Epithelial cell of umbilical artery (primary cell): Measurements from ENCODE around the gene CPED1. TPM values are rescaled to one million over a fixed set of nuclear protein-coding genes. Genes with fewer than 3 reads are reported as not detected.

Experiments used
- total RNA-seq: library from RNA; depleted of rRNA; stranded (reverse); fragments of >200 nt; gene quantifications from 2 replicates; pipeline ENCODE4 v1.2.3, GENCODE V29; 2014

The CPED1 gene
- total RNA-seq, result under 0.01 and 23.9 TPM in 2 replicates

DNA sequence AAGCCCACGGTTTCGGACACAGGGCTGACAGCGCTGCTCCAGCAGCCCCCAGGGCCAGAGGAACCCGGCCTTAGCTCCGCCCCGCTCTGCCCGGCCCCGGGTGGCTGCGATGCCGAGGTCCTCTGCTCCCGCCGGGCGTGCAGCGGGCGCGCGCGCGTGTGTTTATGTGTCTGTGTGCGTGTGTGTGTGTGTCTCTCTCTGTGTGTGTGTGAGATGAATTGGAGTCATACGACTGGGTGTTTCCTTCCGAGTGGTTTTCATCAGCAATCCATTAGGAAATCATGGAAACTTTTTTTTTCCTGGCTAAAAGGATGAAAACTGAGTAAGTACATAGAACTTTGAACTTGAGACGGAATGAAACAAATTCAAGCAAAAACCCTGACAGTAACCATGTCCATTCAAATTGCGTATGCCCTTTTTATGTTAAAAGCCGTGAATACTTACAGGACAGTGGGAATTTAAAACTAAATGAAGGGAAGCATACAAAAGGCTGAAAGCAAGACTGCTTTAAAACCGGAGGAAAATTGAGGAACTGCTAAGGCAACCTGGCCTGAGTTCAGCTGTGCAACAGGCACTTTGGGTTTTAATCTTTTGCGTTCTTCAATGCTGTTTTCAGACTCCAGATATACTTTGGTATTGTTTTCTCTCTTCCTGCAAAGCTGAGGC is at the start of gene CPED1:
Gene CPED1, plus strand, starts transcription at position 121 of the 666 bp plus-strand sequence. CDS start 911 bp downstream, outside the sequence.

DNA sequence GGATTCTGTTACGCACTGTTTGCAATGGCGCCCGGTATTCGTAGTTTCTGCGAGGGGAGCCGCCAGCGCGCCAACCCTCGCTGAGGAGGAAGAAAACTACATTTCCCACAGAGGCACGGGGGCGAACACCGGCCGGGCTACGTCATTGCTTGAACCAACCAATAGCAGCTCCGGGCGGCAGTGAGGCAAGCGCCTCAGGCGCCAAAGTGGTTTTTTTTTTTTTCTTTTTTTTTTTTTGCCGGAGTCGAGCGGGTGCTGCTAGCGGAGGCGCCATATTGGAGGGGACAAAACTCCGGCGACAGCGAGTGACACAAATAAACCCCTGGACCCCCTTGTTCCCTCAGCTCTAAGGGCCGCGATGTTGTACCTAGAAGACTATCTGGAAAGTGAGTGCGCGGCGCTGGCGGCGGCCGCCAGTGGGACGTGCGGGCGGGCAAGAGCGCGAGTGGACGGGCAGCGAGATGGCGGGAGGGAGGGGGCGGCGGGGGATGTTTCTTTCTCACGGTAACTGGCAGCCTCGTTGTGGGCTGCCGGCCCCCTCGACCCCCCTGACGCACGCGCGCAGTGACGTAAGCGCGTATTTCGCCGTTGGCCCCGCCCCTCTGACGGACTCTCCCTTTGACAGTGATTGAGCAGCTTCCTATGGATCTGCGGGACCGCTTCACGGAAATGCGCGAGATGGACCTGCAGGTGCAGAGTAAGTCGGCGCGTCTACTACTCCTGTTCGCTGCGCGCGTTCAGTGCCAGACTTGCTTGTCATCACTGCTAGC is 37.8 kb upstream of the CPED1 start, which contains the start of gene ING3:
Gene ING3, plus strand, starts transcription at position 239 of the 770 bp plus-strand sequence. Its CDS starts 120 bp downstream, at position 359.

DNA sequence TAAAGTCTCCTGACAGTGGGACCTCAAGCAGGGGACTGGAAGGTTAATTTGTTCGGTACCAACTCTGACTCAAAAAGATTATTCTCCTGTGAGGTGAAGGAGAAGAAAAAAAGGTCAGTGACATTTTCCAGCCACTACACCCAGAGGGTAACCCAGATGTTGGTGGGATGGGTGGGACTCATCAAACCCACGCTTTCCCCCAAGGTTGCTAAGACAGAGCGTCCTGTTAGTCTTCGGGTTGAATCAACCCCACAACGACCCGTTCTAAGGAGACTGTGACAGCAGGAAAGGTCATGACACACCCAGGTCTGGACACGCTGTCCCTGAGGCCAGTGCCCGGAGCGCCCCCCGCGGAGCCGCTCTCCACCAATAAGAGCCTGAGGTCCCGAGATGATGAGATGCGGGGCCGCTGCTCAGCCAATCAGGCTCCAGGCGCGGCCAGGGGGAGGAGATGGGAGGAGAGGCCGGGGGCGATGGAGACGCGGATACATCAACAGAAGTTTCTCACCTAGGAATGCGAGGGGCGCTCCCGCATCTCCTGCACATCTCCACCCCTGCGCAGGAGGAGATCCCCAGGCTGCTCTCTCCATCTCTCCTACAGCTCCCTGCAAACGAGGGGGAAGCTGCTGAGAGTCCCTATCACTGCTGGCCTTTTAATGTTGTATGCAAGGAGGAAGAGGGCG is 340.1 kb downstream of the CPED1 start, which contains the start of gene WNT16:
Gene WNT16, plus strand, starts transcription at position 493 of the 683 bp plus-strand sequence. CDS start 293 bp downstream, outside the sequence.

Other genes with a start within 250 kb of the CPED1 start
- gene TSPAN12, start 130.6 kb upstream of the CPED1 start, total RNA-seq, result 14.0 and 16.2 TPM in 2 replicates
- gene ING3, start 37.9 kb upstream of the CPED1 start, total RNA-seq, result 17.2 and 28.9 TPM in 2 replicates